Loucy (cell line): ENCODE measurements around the gene POFUT2.

Source experiments
- H2AFZ ChIP-seq: fragments of 200-600 bp; sonication (generic); 2 replicates; pipeline ENCODE4 v1.6.0; 2016; ENCODE audit warnings: antibody characterized with exemption, mild to moderate bottlenecking, low read length, moderate library complexity
- H3F3A ChIP-seq: fragments of 200-600 bp; 2 replicates; pipeline ENCODE4 v1.6.0; 2016; ENCODE audit warnings: antibody characterized with exemption, low read depth, mild to moderate bottlenecking
- H3K27me3 ChIP-seq: fragments of 200-600 bp; sonication (generic); 2 replicates; pipeline ENCODE4 v1.6.1; 2014; ENCODE audit warnings: low read length, mild to moderate bottlenecking; ENCODE audit not compliant: insufficient read depth, poor library complexity, severe bottlenecking
- H3K36me3 ChIP-seq: fragments of 200-600 bp; sonication (generic); 2 replicates; pipeline ENCODE4 v1.6.1; 2016; ENCODE audit warnings: low read length; ENCODE audit not compliant: insufficient read depth
- H3K4me1 ChIP-seq: fragments of 200-600 bp; sonication (generic); 2 replicates; pipeline ENCODE4 v1.5.1; 2014; ENCODE audit warnings: low read length, mild to moderate bottlenecking; ENCODE audit not compliant: insufficient read depth, poor library complexity, severe bottlenecking
- H3K4me2 ChIP-seq: fragments of 200-600 bp; sonication (generic); 2 replicates; pipeline ENCODE4 v1.6.0; 2014; ENCODE audit warnings: antibody characterized with exemption, low read length, low read depth, mild to moderate bottlenecking; ENCODE audit not compliant: poor library complexity, severe bottlenecking
- H3K4me3 ChIP-seq: fragments of 200-600 bp; sonication (generic); 2 replicates; pipeline ENCODE4 v1.5.1; 2014; ENCODE audit warnings: low read length, mild to moderate bottlenecking, mixed read lengths; ENCODE audit not compliant: poor library complexity, severe bottlenecking
- H3K79me2 ChIP-seq: fragments of 200-600 bp; sonication (generic); 2 replicates; pipeline ENCODE4 v1.6.1; 2014; ENCODE audit warnings: low read length; ENCODE audit not compliant: insufficient read depth
- H3K9ac ChIP-seq: fragments of 200-600 bp; sonication (generic); 2 replicates; pipeline ENCODE4 v1.6.0; 2014; ENCODE audit warnings: mild to moderate bottlenecking, low read depth, low read length, moderate library complexity; ENCODE audit not compliant: poor library complexity, severe bottlenecking
- H3K9me2 ChIP-seq: fragments of 200-600 bp; sonication (generic); replicated peaks from 2 replicates; pipeline ENCODE4 v1.6.1; 2016; ENCODE audit warnings: low read depth, low read length, mixed read lengths
- H3K9me3 ChIP-seq: fragments of 200-600 bp; sonication (generic); 2 replicates; pipeline ENCODE4 v1.6.1; 2014; ENCODE audit warnings: mild to moderate bottlenecking, antibody characterized with exemption, low read length, low read depth; ENCODE audit not compliant: insufficient read depth
- H4K20me1 ChIP-seq: fragments of 200-600 bp; sonication (generic); 2 replicates; pipeline ENCODE4 v1.6.0; 2014; ENCODE audit warnings: antibody characterized with exemption, low read length, mild to moderate bottlenecking; ENCODE audit not compliant: insufficient read depth, poor library complexity, severe bottlenecking
- CTCF ChIP-seq: fragments of 200-600 bp; sonication (generic); conservative IDR thresholded peaks from 2 replicates; pipeline ENCODE4 v1.5.1; 2014; ENCODE audit warnings: mild to moderate bottlenecking, antibody characterized with exemption, low read length
- EZH2phosphoT487 ChIP-seq: fragments of 200-600 bp; IDR thresholded peaks from 2 replicates; pipeline ENCODE4 v1.6.1; 2018; ENCODE audit warnings: antibody characterized with exemption, mild to moderate bottlenecking, moderate library complexity, borderline replicate concordance

The POFUT2 gene

GRCh38 chr21:45327441-45328197 lies 39.9 kb upstream of the POFUT2 start:
- H3F3A ChIP-seq, result no peaks in the 10 kb centered on the region
- H2AFZ ChIP-seq, result no peak overlapping the region
- H3K4me2 ChIP-seq, result no peak overlapping the region
- no peaks in the 10 kb centered on the region for H3K27me3 ChIP-seq
- no peaks in the 10 kb centered on the region for H3K4me1 ChIP-seq
- no peaks in the 10 kb centered on the region for H4K20me1 ChIP-seq
- no peaks in the 10 kb centered on the region for H3K9me3 ChIP-seq
- H3K79me2 ChIP-seq, result no peaks in the 10 kb centered on the region
- H3K9ac ChIP-seq, result no peak overlapping the region
- H3K9me2 ChIP-seq, result no peaks in the 10 kb centered on the region
- TF ChIP-seq CTCF (no peak), EZH2phosphoT487 (no peak)
- H3K4me3 ChIP-seq, result no peak overlapping the region
- H3K36me3 ChIP-seq, result no peaks in the 10 kb centered on the region

- Histone ChIP-seq H3K9ac (no peak overlapping the region), H3K27me3 (no peaks in the 10 kb centered on the region)
Measured at GRCh38 chr21:45326891-45327440, 39.3 kb upstream of the POFUT2 start.

GRCh38 chr21:45326169-45326851 lies 38.6 kb upstream of the POFUT2 start:
- Histone ChIP-seq H3K27me3 (no peaks in the 10 kb centered on the region), H2AFZ (no peak overlapping the region), H3K79me2 (no peaks in the 10 kb centered on the region), H3K9me3 (no peaks in the 10 kb centered on the region), H3F3A (no peaks in the 10 kb centered on the region), H3K9ac (no peak overlapping the region), H3K4me2 (no peak overlapping the region), H3K4me3 (no peak overlapping the region), H3K9me2 (no peaks in the 10 kb centered on the region), H3K36me3 (no peaks in the 10 kb centered on the region), H4K20me1 (no peaks in the 10 kb centered on the region), H3K4me1 (no peaks in the 10 kb centered on the region)
- TF ChIP-seq CTCF (no peak), EZH2phosphoT487 (no peak)

More at GRCh38 chr21:45326891-45327440, 39.3 kb upstream of the POFUT2 start:
- no peaks in the 10 kb centered on the region for H3K9me3 ChIP-seq
- TF ChIP-seq CTCF, result no peak
- TF ChIP-seq EZH2phosphoT487, result no peak
- no peaks in the 10 kb centered on the region for H3K36me3 ChIP-seq
- no peaks in the 10 kb centered on the region for H4K20me1 ChIP-seq
- H3K79me2 ChIP-seq, result no peaks in the 10 kb centered on the region
- no peak overlapping the region for H3K4me3 ChIP-seq
- no peak overlapping the region for H2AFZ ChIP-seq
- no peaks in the 10 kb centered on the region for H3K9me2 ChIP-seq
- no peaks in the 10 kb centered on the region for H3K4me1 ChIP-seq
- no peaks in the 10 kb centered on the region for H3F3A ChIP-seq
- H3K4me2 ChIP-seq, result no peak overlapping the region
